Myocyte (in vitro differentiated cells): ENCODE measurements around the gene COG7. TPM values are rescaled to one million over a fixed set of nuclear protein-coding genes. Genes with fewer than 3 reads are reported as not detected.

ENCODE experiments used
- DNase-seq: peaks from one replicate; pipeline ENCODE4 v3.0.0-alpha.2; 2012; ENCODE audit warnings: low read depth
- total RNA-seq: library from RNA; depleted of rRNA; stranded (reverse); fragments of >200 nt; gene quantifications from 2 replicates; pipeline ENCODE4 v1.2.3, GENCODE V29; 2014

The COG7 gene
- total RNA-seq, 1 donor from 2014 or later = 14.3 TPM

- DNase-seq = peak; percentile 1
These were observed 90.3 kb downstream of the COG7 start for GRCh38 chr16:23362460-23363317.

DNA sequence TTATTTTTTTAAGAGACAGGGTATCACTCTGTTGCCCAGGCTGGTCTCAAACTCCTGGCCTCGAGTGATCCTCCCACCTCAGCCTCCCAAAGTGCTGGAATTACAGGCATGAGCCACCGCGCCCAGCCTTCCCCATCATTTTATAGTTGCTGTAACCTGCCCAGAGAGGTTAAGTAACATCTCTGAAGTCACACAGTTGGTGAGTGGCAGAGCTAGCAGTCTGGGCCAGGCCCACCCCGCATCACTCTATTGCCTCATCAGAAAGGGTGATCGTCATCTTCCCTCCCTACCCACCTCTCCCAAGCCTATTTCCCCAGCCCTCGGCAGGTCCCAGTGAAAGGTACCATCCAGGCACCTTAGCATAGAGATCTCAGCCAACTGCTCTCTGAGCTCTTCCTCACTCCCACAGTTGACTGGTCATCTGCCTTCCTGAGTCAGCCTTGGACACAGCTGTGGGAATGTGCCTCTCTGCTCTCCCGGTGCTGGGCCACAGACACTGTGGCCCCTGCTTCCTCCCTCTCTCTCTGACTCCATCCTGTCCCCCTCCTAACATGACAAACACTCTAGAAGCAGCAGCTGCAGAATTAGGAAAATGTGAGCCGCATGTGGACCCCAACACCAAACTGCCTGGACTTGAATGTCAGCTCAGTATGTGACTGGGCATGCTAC is 93.8 kb downstream of the COG7 start:
- peak; percentile 9 for DNase-seq

DNA sequence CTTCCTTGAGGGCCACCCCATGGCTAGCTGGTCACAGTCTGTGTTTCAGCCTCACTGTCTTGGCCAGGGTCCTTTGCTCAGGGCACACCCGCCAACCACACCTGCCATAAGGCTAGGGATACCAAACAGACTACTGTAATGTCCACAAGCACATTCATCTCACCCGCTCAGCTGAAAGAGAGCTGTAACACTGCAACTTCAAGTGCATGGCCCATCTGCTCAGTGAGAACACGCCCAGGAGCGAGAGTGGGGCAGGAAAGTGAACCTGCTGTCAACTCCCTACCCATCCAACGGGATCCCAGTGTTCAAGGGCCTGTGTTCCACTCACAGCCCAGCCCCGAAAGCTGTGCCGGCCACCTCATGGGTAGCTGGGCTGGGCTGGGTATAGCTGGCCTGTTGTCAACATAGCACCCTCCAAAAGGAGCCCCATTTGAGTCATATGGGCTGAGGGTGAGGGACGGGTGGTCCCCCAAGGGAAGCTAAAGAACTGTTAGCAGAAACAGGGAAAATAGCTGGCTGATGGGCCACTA is 95.2 kb downstream of the COG7 start:
- DNase-seq = no peak

GRCh38 chr16:23356941-23357340 is 96.0 kb downstream of the COG7 start:
- DNase-seq = no peak

- DNase-seq = no peak
These were observed 97.8 kb downstream of the COG7 start for GRCh38 chr16:23355106-23355670.

GRCh38 chr16:23354246-23354645 is 98.7 kb downstream of the COG7 start:
- DNase-seq = no peak

- no peak for DNase-seq
These were observed 99.5 kb downstream of the COG7 start for GRCh38 chr16:23353440-23353839.

DNA sequence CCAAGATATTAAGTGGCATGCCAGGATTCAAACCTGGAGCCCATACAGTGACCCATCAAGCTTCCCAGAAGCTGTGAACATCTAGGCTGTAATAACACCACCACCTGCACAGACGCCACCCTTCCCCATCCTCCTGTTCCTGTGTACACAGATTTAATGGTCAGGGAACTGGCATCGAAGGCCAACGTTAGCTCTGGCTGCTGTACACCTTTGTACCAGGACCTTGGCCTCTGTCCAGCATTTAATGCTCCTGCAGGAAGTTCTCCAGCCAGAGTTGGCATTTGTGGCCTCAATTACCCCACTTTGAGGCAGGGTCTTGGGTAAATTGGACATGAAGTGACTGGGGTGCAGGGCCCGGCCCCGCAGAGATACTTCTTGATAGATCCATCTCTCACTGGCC is 101.6 kb downstream of the COG7 start:
- no peak for DNase-seq

- DNase-seq = no peak
These were observed 104.2 kb downstream of the COG7 start for GRCh38 chr16:23348579-23349469.

GRCh38 chr16:23345237-23345636 is 107.8 kb downstream of the COG7 start:
- no peak for DNase-seq

DNA sequence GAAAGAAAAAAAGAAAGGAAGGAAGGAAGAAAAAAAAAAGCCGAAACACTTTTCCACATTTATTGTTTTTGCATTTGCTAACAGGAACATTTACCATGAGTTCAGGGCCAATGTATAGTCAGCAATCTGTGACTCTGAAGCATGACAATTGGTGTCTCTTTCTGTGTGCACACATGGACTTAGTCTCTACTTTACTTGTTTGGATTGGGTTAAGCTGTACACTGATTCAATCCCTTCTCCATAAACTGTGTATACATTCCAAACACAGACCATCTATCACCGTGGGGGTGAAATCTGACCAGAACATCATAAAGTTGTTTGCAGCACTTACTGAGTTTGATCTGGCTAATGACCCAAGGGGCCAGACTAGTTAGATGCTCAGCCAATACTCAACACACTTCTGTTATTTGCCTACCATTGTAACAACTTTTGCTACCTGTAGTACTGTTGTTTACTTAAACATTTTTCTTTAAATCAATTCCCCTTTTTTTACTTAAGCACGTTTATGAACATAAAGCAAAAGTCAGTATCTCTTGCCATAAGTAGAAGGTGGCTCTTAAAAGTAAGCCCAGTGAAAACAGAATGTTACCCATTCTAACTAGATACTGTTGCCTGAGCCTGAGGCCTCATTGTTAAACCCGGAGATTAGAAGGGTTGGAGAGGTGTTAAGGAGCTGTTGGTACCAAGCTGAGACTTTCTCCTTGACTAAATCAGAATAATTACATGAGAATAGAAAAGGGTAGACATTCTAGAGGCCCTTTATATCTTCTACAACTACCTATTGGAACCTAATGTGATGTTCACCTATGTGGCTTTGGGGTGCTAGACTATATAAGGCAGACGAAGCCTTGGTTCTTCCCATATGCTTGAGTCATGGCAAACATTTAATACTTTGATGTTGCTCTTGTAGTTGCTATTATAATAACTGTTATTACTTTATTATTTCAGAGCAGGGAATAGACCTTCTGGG is 109.1 kb downstream of the COG7 start:
- DNase-seq = no peak

DNA sequence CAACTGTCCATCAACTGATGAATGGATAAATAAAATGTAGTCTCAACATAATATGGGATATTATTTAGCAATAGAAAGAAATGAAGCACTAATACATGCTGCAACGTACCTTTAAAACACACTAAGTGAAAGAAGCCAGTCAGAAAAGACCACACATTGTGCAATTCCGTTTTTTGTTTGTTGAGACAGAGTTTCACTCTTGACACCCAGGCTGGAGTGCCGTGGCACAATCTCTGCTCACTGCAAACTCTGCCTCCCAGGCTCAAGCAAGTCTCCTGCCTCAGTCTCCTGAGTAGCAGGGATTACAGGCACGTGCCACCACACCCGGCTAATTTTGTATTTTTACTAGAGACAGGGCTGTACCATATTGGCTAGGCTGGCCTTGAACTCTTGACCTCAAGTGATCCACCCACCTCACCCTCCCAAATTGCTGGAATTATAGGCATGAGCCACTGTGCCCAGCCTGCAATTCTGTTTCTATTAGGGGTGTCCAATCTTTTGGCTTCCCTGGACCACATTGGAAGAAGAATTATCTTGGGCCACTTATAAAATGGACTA is 110.8 kb downstream of the COG7 start:
- no peak for DNase-seq

DNA sequence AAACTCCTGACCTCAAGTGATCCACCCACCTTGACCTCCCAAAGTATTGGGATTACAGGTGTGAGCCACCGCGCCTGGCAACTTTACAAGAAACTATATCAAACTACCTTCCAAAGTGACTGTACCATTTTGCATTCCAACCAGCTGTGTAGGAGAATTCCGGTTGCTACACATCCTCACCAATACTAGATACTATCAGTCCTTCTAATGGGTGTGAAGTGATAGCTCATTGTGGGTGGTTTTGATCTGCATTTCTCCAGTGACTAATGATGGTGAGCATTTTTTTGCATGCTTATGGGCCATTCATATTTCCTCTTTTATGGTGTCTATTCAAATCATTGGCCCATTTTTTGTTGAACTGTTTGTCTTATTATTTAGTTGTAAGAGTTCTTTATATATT is 113.2 kb downstream of the COG7 start:
- no peak for DNase-seq

Other genes starting within 250 kb of the COG7 start
- gene SCNN1B, start 150.9 kb downstream of the COG7 start, total RNA-seq = not detected in 2 replicates
- gene GGA2, start 57.3 kb upstream of the COG7 start, total RNA-seq = 42.5 and 52.5 TPM in 2 replicates
- gene EARS2, start 104.2 kb upstream of the COG7 start, total RNA-seq = 37.5 and 50.0 TPM in 2 replicates
- gene UBFD1, start 104.5 kb upstream of the COG7 start, total RNA-seq = 234 and 277 TPM in 2 replicates
- gene NDUFAB1, start 143.1 kb upstream of the COG7 start, total RNA-seq = 199 and 205 TPM in 2 replicates
- gene PALB2, start 188.1 kb upstream of the COG7 start, total RNA-seq = 15.9 and 16.8 TPM in 2 replicates
- gene DCTN5, start 188.3 kb upstream of the COG7 start, total RNA-seq = 51.2 and 54.9 TPM in 2 replicates
- gene PLK1, start 225.7 kb upstream of the COG7 start, total RNA-seq = 0.96 and 1.6 TPM in 2 replicates